ENCODE results near the gene LBHD1. TPM values are rescaled to one million over a fixed set of nuclear protein-coding genes. Genes with fewer than 3 reads are reported as not detected.

The LBHD1 gene
- total and polyA plus RNA-seq, 2 of the 13 experiments (the other 11 are each of a cell fraction or from before 2014, with no cell fraction given): 3.2 to 3.7 TPM

DNA sequence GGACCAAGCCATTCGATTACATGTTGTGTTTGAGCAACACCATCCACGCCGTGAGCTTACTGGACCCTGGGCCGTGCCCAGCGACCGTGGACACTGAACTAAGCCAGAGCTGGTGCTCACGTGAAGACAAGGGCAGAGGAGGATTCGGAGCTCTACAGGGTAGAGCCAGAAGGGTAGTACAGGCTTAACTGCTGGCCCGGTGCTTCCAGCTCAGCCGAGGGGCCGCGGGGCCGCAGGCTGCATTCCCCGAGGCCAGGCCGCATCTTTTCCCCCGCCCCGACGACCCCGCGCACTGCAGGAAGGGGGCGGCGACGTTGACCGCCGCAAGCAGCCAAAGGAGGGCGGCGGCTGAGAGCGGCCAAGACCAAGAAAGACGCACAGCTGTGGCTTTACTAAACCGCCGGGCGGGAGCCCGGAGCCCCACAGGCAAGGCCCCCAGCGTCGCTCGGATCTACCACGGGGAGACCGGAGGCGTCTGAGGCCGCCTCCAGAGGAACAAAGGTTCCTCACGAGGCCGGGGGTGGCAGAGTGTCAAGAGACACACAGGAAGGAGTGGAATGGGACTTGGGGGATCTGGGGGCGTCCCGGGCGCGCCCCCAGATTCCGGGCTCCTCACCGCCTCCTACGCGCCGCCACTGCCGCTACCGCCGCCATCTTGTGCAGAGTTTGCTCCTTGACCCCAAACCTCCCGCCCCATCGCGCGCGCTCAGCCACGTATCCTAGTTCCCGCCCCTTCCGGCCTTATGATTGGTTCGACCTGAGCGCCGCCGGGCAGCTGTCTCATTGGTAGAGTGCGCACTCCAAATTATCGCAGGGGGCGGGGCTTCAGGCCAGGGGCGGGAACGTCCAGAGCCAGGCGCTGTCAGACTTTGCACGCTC is 25.9 kb downstream of the LBHD1 start, which contains the start of gene GANAB (continued):
- TF ChIP-seq GABPB1 (CRISPR knock-in tag; IDR thresholded peaks at IDR 0.05) (peak; percentile 93), MIXL1 (CRISPR knock-in tag; IDR thresholded peaks at IDR 0.05) (peak; percentile 18; the same call in 1 of the 2 replicates), KLF16 (CRISPR knock-in tag; IDR thresholded peaks at IDR 0.05) (peak in 1 of 2 experiments; percentile 89; a peak in 2 of 4 replicates), RBM22 (optimal IDR thresholded peaks at IDR 0.05; ENCODE audit: low read length) (peak; percentile 69), ZNF383 (CRISPR knock-in tag; IDR thresholded peaks at IDR 0.05; ENCODE audit: borderline replicate concordance) (no peak), ZNF776 (CRISPR knock-in tag; IDR thresholded peaks at IDR 0.05) (0 out of 2 replicates have a peak, but pooled peaks have one; percentile 75), NFYC (CRISPR knock-in tag; IDR thresholded peaks at IDR 0.05) (peak; percentile 83), TCF7L2 (IDR thresholded peaks at IDR 0.05; ENCODE audit: low read depth, low read length) (no peak), ZNF773 (CRISPR knock-in tag; IDR thresholded peaks at IDR 0.05; ENCODE audit: borderline replicate concordance) (0 out of 2 replicates have a peak, but pooled peaks have one; percentile 28), ASH2L (IDR thresholded peaks at IDR 0.05; ENCODE audit: insufficient read length, low read depth, low read length) (peak; percentile 86), SIN3B (IDR thresholded peaks at IDR 0.05; ENCODE audit: low read length) (no peak), ARNTL (CRISPR knock-in tag; IDR thresholded peaks at IDR 0.05) (peak; percentile 41), PRMT3 (CRISPR knock-in tag; IDR thresholded peaks at IDR 0.05; ENCODE audit: borderline replicate concordance, low read depth) (0 out of 2 replicates have a peak, but pooled peaks have one; percentile 65), CAMTA2 (CRISPR knock-in tag; IDR thresholded peaks at IDR 0.05; ENCODE audit: borderline replicate concordance) (no peak)
- TF ChIP-seq, protein P1, sequence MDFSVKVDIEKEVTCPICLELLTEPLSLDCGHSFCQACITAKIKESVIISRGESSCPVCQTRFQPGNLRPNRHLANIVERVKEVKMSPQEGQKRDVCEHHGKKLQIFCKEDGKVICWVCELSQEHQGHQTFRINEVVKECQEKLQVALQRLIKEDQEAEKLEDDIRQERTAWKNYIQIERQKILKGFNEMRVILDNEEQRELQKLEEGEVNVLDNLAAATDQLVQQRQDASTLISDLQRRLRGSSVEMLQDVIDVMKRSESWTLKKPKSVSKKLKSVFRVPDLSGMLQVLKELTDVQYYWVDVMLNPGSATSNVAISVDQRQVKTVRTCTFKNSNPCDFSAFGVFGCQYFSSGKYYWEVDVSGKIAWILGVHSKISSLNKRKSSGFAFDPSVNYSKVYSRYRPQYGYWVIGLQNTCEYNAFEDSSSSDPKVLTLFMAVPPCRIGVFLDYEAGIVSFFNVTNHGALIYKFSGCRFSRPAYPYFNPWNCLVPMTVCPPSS (IDR thresholded peaks at IDR 0.05): no peak
- TF ChIP-seq, protein P2, sequence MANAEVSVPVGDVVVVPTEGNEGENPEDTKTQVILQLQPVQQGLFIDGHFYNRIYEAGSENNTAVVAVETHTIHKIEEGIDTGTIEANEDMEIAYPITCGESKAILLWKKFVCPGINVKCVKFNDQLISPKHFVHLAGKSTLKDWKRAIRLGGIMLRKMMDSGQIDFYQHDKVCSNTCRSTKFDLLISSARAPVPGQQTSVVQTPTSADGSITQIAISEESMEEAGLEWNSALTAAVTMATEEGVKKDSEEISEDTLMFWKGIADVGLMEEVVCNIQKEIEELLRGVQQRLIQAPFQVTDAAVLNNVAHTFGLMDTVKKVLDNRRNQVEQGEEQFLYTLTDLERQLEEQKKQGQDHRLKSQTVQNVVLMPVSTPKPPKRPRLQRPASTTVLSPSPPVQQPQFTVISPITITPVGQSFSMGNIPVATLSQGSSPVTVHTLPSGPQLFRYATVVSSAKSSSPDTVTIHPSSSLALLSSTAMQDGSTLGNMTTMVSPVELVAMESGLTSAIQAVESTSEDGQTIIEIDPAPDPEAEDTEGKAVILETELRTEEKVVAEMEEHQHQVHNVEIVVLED (CRISPR knock-in tag; IDR thresholded peaks at IDR 0.05; ENCODE audit: borderline replicate concordance): peak; percentile 87
- TF ChIP-seq, protein P3, sequence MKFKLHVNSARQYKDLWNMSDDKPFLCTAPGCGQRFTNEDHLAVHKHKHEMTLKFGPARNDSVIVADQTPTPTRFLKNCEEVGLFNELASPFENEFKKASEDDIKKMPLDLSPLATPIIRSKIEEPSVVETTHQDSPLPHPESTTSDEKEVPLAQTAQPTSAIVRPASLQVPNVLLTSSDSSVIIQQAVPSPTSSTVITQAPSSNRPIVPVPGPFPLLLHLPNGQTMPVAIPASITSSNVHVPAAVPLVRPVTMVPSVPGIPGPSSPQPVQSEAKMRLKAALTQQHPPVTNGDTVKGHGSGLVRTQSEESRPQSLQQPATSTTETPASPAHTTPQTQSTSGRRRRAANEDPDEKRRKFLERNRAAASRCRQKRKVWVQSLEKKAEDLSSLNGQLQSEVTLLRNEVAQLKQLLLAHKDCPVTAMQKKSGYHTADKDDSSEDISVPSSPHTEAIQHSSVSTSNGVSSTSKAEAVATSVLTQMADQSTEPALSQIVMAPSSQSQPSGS (CRISPR knock-in tag; IDR thresholded peaks at IDR 0.05): peak; percentile 19; the same call in 1 of the 2 replicates
- TF ChIP-seq, protein P4, sequence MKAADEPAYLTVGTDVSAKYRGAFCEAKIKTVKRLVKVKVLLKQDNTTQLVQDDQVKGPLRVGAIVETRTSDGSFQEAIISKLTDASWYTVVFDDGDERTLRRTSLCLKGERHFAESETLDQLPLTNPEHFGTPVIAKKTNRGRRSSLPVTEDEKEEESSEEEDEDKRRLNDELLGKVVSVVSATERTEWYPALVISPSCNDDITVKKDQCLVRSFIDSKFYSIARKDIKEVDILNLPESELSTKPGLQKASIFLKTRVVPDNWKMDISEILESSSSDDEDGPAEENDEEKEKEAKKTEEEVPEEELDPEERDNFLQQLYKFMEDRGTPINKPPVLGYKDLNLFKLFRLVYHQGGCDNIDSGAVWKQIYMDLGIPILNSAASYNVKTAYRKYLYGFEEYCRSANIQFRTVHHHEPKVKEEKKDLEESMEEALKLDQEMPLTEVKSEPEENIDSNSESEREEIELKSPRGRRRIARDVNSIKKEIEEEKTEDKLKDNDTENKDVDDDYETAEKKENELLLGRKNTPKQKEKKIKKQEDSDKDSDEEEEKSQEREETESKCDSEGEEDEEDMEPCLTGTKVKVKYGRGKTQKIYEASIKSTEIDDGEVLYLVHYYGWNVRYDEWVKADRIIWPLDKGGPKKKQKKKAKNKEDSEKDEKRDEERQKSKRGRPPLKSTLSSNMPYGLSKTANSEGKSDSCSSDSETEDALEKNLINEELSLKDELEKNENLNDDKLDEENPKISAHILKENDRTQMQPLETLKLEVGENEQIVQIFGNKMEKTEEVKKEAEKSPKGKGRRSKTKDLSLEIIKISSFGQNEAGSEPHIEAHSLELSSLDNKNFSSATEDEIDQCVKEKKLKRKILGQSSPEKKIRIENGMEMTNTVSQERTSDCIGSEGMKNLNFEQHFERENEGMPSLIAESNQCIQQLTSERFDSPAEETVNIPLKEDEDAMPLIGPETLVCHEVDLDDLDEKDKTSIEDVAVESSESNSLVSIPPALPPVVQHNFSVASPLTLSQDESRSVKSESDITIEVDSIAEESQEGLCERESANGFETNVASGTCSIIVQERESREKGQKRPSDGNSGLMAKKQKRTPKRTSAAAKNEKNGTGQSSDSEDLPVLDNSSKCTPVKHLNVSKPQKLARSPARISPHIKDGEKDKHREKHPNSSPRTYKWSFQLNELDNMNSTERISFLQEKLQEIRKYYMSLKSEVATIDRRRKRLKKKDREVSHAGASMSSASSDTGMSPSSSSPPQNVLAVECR (CRISPR knock-in tag; IDR thresholded peaks at IDR 0.05; ENCODE audit: borderline replicate concordance): peak; percentile 65; the same call in 1 of the 2 replicates
- TF ChIP-seq, protein P5, sequence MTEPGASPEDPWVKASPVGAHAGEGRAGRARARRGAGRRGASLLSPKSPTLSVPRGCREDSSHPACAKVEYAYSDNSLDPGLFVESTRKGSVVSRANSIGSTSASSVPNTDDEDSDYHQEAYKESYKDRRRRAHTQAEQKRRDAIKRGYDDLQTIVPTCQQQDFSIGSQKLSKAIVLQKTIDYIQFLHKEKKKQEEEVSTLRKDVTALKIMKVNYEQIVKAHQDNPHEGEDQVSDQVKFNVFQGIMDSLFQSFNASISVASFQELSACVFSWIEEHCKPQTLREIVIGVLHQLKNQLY (CRISPR knock-in tag; IDR thresholded peaks at IDR 0.05): no peak; the same call in 1 of the 2 replicates

All from HepG2 (cell line).